HG03064 (cell line): ENCODE data around the gene CLCF1.

Experiments
- ATAC-seq: cut with Tn5 transposase; IDR thresholded peaks from one replicate; pipeline ENCODE4 v1.9.1; 2021; ENCODE audit warnings: low read depth; ENCODE audit not compliant: unreplicated experiment

The CLCF1 gene

DNA sequence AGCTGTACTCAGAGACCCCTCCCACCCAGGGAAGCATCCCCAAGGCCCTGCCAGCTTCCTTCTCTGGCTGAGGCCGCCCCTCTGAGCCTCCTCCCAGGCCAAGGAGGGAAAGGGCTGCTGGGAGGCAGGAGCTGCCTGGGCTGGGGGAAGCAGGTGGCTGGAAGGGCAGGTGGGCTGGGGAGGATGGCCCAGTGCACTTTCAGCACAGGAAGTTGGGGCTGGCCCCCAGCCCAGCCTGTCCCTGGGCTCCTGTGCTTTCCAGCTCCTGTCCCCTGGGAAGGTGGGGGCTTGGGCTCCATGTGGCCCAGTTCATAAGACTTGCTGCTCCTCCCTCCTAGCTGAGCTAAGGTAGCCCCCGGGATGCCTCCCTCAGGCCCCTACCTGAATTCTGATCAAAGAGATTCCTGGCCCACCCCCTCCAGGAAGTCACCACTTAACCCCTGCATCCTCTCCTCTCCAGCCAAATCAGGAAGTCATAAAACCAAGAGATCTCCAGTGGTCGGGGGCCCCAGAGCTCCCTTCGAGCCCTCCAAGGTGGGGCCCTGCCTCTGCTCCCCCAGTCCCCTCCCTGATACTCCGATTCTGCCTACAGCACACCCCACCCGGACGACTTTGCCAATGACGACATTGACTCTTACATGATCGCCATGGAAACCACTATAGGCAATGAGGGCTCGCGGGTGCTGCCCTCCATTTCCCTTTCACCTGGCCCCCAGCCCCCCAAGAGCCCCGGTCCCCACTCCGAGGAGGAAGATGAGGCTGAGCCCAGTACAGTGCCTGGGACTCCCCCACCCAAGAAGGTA, 23.4 kb upstream of the CLCF1 start:
- ATAC-seq: no peak

DNA sequence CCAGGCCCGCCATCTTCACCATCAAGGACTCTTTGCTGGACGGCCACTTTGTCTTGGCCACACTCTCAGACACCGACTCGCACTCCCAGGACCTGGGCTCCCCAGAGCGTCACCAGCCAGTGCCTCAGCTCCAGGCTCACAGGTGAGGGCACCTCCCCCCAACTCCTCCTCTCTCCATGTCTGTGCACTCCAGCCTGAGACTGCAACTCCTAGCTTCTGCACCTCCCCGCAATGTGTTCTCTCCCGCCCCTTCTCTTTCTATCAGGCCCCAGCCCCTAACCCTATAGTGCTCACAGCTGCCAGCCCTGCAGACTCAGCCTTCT, 22.8 kb upstream of the CLCF1 start:
- no peak for ATAC-seq

DNA sequence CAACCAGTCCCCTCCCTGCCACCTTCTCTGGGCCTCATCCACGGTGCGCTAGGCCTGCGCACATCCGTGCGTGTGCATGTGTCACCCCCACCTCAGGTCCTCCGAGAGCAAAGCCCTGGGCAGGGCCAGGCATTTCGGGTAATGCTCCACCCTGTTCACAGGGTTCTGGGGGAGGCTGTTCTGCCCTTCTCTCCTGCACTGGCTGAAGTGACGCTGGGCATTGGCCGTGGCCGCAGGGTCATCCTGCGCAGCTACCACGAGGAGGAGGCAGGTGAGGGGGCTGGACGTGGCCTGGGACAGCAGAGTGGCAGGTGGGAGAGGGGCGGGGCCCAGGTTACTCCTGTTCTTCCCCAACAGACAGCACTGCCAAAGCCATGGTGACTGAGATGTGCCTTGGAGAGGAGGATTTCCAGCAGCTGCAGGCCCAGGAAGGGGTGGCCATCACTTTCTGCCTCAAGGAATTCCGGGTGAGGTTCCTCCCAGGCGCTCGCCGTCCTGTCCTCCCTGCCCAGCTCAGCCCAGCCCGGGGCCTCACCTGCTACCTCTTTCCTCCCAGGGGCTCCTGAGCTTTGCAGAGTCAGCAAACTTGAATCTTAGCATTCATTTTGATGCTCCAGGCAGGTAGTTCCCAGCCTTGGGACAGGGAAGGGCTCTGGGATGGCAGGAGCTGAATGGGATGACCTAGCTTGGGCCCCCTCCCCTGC, 22.3 kb upstream of the CLCF1 start:
- ATAC-seq: no peak

DNA sequence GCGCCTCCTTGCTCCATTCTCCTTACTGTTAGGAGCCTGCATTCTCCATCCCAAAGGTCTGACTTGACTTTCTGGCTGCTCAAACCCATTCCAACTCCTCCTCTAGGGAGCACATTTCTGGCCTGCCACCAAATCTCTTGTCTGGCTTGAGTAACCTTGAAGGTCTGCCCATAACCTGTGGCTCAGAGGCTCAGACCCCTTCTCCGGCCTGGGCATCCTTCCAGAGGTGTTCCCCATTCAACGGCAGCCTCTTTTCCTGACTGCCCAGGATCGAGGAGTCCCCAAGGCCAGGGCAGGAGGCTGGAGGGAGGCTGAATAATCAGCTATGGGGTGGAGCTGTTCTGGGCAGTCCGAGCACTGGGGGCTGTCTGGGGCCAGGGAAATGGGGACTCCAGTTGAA, 20.6 kb upstream of the CLCF1 start:
- ATAC-seq: no peak

DNA sequence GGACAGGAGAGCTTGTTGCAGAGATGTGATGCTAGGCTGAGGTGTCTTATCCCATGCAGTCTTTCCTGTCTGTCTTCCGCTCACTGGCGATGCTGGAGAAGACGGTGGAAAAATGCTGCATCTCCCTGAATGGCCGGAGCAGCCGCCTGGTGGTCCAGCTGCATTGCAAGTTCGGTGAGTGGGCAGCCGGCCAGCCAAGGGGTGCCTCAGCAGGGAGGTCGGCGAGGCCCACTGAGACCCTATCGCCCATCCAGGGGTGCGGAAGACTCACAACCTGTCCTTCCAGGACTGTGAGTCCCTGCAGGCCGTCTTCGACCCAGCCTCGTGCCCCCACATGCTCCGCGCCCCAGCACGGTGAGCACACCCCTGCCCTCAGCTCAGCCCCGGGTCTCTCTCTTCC, 20.0 kb upstream of the CLCF1 start:
- ATAC-seq: no peak

DNA sequence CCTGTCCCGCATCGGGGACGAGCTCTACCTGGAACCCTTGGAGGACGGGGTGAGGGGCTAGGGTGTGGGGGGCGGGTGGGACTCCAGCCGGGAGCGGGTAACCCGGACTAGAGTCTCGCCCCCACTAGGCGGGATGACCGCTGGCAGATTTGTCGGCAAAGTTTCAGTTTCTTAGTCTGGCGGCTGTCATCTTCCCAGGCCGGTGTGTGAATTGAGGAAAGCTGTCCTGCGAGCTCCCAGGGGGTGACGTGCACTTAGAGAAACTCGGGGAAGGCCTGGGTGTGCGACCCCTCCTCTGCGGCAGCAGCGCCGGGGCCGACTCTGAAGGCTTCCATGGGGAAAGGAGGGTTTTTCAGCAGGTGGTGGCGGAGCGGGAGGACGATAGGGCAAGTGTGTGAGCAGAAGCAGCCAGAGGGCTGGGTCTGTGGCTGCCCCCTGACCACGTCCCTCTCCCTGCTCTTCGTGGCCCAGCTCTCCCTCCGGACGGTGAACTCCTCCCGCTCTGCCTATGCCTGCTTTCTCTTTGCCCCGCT, 18.9 kb upstream of the CLCF1 start:
- ATAC-seq: no peak

DNA sequence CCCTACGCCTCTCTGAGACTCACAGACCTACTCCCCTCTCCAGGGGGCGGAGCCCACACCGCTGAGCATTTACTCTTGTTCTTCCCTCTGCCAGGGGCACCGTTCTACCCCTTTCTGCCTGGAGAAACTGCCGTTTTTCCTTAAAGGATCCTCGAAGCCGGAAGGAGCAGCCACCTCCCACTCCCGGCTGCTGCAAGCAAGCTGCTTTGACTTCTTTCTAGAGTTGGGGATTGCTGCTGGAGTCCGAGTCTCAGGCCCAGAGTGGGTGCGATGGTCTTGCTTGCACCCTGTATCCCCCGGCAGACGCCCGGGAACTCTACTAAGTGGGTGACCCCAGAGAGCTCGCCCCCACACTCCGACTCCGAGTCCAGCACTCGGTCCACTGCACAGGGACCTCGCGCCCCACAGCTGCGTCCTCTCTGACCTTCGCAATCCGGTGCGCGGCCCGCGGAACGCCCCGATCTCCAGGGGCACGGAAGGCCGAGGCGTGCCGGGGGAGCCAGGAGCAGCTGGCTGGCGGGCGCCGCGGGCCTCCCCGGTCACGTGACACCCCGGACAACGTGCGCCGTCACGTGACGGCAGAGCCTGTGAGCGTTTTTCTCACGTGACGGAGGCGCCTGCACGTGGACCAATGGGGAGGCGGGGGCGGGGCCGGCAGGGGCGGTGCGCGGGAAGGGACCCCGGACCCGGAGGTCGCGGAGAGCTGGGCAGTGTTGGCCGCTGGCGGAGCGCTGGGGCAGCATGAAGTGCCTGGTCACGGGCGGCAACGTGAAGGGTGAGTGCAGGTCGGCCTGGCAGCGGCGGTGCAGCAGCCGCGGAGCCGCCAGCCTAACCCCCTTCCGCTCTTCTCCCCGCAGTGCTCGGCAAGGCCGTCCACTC, 18.1 kb upstream of the CLCF1 start, which contains the start of gene RAD9A:
Gene RAD9A, plus strand, starts transcription at position 683 of the 879 bp plus-strand sequence. Its CDS starts 59 bp downstream, at position 742.
- ATAC-seq: peak; percentile 44

DNA sequence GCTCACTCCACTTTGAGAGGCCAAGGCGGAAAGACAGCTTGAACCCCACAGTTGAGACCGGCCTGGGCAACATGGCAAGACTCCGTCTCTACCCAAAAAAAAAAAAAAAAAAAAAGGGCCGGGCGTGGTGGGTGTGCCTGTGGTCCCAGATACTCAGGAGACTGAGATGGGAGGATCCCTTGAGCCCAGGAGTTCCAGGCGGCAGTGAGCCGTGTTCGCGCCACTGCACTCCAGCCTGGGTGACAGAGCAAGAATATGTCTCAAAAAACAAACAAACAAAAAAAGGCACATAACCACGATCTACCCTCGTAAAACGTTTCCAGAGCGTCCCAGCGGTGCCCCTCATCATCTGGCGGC, 17.5 kb upstream of the CLCF1 start:
- no peak for ATAC-seq

DNA sequence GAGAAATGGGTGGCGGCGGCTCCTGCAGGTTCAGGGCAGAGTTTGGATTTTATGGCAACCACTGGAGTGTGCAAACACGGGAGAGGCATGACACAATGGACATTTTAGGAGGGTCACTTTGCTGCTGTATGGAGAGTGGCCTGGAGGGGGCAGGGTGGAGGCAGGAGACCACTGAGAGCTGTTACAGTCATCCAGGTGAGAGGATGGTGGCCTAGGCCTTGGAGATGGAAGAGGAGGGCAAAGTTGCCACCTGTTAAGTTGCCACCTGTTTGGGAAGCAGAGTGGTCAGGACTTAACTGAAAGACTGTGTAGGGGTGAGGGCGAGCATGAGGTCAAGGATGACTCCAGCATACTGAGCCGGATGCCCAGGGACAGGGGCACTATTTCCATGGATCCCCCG, 16.1 kb upstream of the CLCF1 start:
- no peak for ATAC-seq

DNA sequence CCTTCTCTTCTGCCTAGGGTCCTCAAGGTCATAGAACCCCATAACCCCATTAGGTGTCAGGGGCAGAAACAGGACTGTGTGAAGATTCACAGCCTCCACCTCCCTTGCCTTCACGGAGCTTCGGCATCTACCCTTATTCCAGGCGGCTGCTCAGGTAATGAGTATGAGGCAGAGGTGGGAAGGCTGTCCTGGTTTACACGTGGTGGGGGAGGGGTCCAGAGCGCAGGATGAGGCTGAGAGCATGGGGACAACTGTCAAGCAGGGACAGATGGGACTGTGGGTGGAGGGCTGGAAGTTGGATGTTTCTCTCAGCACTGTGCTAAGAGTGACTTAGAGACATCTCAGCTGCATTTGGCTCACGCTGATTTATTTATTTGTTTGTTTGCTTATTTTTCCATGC, 14.1 kb upstream of the CLCF1 start:
- no peak for ATAC-seq

DNA sequence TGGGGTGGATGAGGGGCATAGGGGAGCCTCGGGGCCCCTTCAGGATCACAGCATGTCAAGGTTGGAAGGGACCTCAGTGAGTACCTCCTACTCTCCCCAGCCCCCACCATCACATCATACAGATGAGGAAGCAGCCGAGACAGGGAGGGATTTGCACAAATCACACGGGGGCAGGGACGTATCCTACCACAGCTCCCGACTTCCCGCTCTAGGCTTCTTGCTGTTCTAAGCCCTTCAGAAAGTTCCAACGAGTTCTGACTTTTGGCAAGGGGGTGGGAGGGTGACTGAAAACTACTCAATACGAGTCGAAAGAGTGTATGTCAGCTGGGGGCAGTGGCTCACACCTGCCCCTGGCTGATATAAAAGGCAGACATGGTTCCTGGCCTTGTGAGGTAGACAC, 13.7 kb upstream of the CLCF1 start:
- ATAC-seq: no peak

DNA sequence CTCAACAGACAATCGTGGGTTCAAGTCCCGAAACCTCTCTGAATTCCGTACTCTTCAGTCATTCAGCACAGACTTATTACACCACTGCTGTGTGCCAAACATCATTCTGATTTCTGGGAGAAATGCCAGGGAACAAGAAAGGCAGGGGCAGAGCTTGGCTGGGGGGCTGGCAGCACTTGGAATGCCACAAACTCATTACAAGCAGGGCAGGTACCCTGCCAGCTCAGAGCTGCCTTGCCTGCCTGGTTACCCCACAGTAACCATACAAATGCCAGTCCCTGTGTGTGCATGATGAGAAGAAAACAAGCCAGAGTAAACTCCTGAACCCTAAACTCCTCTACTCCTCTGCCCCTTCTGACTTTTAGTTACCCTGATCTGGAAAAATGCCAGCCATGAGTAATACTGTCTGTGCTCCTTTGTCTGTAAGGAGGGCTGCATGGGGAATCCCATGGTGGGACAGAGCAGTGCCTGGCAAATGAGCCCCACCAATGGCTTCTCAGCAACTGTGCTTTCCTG, 11.5 kb upstream of the CLCF1 start:
- no peak for ATAC-seq

DNA sequence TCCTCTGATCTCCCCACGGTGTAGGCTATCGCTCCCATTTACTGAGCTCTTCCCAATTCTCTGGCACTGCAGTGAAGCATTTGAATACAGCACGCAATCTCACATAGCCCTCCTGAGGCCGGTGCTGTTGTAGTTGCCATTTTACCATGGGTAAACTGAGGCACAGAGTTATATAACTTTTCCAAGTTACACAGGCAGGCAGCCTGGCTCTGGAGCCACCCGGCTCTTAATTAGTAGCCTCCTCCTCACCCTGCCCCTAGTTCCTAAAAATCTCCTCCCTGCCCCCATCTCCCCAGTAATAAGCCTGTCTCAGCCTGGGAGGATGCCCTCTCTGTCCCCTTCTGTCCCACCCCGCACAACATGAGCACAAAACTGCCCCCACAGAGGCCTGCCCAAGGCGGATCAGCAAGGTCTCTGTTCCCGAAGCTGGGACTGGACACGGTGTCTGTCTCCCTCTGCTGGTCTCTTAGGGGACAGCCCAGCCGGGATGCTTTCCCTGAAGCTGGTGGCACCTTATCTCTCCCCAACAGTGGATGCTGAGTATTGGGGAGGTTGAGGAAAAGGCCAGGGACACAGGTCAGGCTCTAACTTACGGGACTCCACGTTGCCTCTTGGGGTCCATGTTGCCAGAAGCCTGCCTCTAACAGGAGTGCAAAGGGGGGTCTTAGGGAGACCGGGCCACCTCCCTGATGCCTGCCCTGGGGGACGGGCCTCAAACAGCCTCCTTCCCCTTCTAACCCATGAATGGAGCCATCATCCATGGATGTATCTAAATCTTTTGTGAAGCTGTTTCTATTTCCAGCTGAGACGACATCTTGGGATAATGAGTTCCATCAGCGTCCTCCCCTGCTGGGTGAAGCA, 9.1 kb upstream of the CLCF1 start:
- ATAC-seq: no peak

DNA sequence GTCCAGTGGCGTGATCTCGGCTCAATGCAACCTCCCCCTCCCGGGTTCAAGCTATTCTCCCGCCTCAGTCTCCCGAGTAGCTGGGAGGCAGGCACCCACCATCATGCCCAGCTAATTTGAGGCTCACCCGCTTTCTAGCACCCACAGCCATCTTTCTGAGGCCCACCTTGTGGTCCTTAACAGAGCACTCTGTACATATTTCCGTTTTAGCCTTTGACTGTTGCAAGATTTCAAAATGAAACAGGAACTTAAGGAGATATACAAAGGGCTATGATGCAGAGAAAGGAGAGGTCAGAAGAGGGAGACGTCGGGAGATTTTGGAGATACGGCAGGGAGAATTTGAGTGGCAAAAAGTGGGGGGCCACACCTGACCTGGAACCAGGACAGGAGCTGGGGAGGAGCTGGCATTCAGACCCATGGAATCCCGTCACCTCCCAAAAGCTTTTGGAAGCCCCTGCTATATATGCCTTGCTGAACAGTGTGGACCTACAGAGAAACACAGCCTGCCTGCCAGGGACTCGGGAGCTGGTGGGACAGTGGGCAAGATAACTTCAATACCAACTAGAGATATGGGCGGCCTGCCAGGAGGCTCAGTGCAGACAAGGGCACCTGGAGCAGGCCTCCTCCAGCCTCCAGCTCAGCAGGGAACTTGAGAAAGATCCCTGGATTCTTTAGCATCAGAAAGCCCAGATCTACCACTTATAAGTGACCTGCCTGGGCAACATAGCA, 8.0 kb upstream of the CLCF1 start:
- ATAC-seq: no peak

DNA sequence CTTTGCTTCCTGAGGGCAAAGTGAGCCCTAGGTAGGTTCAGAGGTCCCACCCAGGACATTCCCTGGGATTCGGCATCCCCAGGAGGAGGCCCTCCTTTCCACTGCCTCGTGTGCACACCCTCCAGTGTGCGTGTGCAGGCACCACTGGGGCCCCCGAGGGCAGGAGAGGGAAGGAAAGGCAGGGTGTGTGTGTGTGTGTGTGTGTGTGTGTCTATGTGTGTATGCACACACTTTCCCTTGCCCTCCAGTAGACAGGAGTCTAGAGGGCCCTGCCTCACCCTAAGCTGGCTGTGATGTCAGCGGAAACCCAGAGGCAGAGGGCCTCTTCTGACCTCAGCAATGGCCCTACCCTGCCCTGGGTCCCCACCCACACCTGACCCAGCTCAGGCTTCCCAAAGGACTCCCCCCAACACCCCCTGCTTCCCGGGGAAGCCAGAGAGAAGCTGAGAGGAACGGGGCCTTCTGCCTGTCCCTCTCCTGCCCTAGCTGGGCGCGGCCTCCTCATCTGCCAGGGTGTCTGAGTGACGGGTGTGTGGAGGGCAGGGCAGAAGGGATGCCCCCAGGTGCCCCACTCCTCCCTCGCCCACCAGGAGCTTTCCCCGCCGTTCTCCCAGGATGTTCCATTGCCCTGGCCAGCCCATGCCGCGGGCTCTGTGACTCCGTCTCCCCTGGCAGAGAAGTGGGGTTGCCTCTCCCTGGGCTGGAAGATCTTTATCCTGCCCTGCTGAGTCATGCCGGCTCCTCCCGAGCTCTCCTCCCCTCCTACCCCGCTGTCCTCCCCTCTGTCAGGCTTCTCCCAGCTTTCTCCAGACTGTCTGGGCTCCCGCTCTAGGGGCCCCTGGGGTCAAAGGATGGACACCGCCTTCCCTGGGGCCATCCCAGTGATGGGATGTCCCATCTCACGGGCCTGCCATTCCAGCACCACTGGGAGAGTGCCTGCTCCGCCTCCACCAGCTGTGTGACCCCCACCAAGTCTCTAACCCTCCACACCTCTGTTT, 6.0 kb upstream of the CLCF1 start:
- no peak for ATAC-seq

DNA sequence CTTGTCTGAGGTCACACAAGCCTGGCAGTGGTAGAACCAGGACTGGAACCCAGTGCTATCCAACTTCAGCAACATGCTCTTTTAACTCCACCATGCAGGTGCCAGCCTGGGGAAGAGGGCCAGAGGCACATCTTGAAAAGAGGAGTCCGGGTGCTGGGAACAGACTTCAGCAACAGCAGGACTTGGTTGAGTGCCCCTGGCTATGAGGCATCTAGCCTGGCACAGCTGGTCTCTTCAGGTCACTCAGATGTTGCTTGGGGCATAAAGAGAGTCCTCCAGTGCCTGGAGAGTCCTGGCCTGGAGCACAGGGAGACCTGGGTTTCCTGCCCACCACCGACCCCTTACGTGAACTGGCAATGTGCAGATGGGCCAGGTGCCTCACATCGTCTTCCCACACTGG, 5.1 kb upstream of the CLCF1 start:
- ATAC-seq: no peak

DNA sequence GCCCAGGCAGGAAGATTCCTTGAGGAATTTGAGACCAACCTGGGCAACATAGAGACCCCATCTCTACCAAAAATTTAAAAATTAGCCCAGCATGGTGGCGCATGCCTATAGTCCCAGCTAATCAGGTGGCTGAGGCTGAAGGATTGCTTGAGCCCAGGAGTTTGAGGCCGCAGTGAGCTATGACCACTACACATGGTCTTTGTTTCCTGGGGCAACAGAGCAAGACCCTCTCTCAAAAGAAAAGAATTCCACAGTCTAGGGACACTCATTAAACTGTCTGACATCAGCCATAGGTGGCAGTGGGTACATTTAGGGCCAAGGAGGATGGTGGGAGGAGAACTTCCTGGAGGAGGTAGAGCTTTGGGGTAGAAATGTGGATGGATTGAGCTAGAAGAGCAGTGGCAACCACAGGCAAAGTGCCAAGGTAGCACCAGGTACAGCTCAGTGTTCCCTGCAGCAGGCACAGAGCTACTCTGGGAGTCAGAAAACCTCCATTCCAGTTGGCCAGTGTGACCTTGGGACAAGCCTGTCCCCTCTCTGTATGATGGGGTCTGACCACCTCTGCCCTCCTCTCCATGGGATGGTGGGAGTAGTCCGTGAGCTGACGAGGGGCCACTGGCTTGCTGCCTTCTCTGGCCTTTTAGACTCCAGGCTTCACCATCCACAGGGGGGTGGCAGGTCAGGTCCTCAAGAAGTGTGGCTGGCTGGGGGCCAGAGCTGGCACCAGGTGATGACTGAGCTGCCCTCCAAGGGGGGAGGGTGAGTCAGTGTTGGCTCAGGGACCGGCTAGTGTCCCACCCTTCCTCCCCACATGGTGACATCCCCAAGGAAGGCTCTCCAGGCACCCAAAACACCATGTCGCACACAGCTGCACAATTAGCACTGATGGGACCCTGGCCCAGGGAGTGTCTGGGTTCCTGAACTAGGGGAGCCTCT, 3.7 kb upstream of the CLCF1 start:
- no peak for ATAC-seq
